Activated CD4-positive, CD25-positive, alpha-beta regulatory T cell (primary cell): ENCODE results near the gene YWHAG.
"Not testable (repeated sequence)": the region's sequence is repeated elsewhere in the genome, so short reads cannot be mapped to it uniquely, and the experiment has no call there.

ENCODE experiments used
- DNase-seq, 4 experiments: peaks; one replicate each; lab custom pipeline; 2025; lab: John Stamatoyannopoulos, UW

Gene YWHAG

GRCh38 chr7:76380623-76380966 is 21.8 kb upstream of the YWHAG start:
- DNase-seq, result no peak

DNA sequence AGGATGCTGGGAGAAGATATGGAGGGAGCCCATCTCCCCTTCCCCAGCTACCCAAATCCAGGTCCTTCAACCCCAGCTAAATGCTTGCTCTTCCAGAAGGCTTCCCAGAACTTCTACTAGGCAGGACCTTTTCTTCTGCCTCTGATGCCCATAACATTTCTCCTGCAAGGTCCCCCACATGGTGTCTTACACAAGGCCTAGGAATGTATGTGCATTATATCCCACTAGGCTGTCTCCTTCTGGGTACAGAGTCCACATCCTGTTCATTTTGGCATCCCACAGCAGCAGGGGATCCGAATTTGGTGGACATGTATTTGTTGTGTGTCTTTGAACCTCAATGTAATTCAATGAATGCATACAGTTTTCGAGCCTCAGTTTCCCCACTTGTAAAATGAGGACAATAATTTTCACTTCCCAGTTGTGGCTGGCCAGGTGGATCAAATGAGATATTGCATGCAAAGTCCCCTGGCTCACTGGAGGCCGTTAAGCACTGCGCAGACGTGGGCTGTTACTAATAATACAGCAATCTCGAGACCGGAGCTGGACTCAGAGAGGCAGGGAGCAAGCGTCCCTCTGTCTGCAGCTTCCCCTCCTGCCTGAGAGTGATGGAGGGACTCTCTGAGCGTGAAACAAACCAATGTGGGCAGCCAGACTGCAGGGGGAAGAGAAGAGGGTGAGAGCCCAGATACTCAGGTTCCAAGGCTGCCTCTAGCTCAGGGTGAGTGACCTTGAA is 18.6 kb upstream of the YWHAG start:
- DNase-seq, result no peak

DNA sequence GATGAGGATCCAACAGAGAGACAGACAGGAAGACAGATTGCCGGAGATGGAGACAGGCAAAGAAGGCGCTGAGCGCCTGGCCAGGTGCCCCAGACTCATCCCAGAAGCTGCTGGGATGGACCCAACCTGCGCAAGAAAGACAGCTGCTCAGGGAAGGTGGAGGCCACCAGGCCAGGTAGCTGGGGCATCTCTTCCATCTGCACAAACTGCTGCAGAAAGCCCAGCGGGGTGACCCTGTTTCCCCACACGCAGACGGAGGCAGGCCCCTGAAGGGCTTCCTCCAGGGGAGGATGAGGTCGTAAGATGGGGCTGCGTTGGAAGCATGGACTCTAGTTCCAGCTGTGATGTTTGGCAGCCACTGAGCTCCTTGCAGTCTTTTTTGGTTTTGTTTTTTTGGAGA is 16.5 kb upstream of the YWHAG start:
- DNase-seq, result no peak

GRCh38 chr7:76372984-76373833 is 14.4 kb upstream of the YWHAG start:
- no peak for DNase-seq

- DNase-seq, result no peak
These were observed 12.6 kb upstream of the YWHAG start for GRCh38 chr7:76371396-76371795.

- DNase-seq, result no peak
These were observed 10.2 kb upstream of the YWHAG start for GRCh38 chr7:76369018-76369417.

DNA sequence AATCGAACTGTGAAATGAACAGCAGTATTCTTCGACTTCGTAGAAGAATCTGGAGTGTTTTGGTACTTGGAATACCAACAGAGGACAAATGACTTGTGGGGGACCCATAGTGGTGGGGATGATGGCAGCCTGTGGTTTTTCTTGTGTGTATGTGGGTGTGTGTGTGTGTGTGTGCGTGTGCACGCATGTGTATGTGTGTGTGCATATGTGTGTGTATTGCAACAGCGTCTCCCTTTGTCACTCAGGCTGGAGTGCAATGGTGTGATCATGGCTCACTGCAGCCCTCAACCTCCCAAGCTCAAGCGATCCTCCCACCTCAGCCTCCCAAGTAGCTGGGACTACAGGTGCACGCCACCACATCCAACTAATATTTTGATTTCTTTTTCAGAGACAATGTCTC is 9.4 kb upstream of the YWHAG start:
- no peak for DNase-seq

DNA sequence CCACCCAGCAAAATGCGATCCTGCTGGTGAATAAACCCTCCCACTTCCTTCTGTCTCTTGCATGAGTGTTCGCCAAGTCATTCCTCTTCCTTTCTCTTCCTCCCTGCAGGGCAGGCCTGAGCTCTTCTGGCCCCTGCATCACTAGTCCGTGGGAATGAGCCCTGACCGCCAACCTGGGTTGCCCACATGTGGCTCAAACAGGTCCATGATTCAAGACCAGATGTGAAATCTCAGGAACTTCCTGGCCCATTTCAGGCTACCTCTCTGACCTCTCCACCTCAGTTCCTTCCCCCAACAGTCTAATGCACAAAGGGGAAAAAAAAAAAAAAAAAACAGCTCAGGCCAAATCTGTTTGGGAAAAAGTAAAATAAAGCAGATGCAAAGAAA is 5.4 kb upstream of the YWHAG start:
- DNase-seq, result no peak

- DNase-seq, result not testable (repeated sequence)
These were observed 5.0 kb upstream of the YWHAG start for GRCh38 chr7:76363754-76364153.

DNA sequence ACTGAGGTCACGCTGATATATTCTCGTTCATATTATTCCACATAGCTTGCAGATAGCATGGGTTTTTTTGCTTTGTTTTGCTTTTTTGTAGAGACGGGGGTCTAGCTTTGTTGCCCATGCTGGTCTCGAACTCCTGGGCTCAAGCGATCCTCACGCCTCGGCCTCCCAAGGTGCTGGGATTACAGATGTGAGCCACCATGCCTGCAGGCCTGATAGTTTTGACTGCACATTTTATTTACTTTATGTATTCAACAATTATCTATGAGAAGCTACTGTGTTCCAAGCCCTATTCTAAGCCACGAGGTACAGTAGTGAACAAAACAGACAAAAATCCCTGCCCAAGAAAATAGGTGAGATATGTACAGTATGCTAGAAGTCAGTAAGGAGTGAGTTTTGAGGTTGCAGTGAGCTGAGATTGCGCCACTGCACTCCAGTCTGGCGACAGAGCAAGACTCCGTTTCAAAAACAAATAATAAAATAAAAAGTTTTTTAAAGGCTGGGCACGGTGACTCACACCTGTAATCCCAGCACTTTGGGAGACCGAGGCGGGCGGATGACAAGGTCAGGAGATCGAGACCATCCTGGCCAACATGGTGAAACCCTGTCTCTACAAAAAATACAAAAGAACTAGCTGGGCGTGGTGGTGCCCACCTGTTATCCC is 1.3 kb upstream of the YWHAG start:
- DNase-seq, result no peak

DNA sequence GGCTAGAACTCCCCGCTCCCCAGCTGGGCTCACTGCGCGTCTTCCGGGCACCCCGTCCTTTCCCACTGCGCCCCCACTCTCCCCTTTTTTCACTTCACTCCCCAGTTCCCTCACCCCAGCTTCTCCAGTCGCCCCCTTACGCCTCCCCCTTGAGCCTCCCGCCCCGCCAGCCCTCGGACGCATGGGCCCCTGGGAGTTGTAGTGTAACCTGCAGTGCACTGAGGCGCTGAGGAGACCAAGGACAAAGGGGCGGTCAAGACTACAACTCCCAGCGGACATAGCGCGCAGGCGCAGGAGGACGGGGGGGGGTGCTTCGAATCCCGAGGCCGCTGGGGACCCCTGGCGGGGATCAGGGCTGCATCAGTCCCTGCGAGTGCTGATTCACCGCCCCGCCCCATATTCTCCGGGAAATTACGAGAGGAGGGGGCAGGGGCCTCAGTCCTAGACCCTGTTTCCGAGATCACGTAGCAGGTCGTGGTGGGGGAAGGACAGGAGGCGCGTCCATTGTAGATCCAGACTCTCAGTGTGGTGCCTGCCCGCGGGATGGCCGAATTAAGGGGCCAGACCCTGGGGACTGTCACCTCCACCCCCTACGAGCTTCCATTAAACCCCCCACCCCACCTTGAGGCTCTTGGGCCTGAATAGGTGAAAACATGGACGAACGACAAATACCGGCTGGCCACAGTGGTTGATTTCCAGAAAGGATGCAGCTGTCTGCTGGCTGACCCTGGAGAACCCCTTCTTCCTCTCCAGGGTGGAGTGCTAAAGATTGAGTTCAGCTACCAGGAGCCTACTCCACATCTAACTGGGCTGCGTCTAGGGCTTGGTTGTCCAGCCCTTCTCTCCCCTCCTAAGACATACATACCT is 553 bp upstream of the YWHAG start:
- peak; percentile 88 to 93 (median 90) for DNase-seq

DNA sequence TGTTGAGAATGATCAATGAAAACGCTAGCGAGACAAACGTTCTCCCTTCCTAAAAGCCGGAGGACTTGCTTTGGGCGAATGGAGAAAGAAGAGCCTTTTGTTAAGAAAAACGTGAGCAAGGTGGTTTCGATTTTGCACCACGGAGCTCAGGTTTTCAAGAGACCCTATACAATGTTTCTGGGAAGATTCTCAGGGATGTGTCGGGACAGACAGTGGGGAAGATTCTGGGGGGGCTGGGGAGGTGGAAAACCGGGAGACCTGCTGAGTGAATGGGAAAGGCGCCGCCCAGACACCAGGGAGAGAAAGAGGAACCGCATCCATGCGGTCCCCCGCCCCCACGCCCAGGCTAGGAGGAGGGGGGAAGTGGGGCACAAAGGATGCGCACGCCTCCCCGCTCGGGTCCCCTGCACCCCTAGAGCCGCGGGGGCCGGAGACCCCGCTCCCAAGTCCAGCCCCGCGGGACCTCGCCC is 745 bp downstream of the YWHAG start:
- peak; percentile 27 to 43 (median 40) for DNase-seq

DNA sequence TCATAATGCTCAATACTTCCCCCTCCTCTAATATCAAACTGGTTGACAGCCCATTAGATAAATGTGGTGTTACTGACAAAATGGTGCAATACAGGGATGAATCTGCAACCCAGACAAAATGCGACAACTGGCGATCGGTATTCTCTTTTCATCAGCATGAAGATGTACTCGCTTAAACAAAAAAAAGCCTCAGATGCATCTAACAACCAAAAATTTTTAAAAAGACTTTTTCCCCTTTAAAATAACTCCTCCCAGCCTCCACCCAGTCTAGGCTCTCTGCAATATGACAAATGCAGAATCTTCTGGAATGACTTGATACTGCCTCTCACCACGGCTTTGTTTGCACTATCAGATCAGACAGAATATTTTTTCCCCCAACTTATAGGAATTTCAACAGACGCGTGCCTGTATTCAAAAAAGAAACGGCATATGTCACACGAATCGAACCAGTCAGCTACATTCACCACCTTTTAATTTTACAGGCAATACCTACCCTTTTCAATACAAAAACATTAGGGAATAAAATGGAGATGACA is 1.2 kb downstream of the YWHAG start:
- no peak for DNase-seq

GRCh38 chr7:76356823-76357222 is 2.0 kb downstream of the YWHAG start:
- no peak for DNase-seq

- no peak for DNase-seq
These were observed 2.7 kb downstream of the YWHAG start for GRCh38 chr7:76356115-76356514.

DNA sequence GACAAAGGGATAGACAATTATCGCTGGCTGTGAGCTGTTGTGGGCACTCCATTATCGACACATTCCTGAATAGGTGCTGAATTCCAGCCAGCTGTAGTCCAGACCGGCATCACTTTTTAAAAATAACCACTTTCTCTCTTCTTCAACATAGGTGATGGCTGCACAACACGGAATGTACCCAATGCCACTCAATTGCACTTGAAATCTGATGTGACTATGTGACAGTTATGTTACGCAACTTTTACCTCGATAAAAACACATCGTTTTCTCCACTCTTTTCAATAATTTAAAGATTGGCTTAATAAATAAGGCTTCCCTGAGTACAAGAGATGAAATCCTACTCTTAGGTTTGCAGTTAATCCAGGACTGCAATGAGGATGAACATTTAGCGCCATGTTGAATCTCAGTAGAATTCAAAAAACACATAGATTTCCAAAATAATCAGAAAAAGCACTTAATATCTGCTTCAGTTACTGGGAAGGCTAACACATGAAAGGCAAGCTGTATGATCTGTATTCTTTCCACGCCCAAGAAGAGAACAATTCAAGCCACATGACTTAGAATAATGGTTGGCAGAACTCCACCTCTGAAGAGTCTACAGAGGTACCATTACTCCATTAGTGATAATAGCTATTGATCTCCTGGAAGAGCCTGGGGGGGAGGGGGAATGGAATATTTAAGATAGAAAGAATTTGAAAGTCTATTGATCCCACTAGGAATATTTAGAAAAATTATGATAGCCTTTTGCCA is 3.6 kb downstream of the YWHAG start:
- no peak for DNase-seq

GRCh38 chr7:76354516-76354915 is 4.3 kb downstream of the YWHAG start:
- no peak for DNase-seq

GRCh38 chr7:76353744-76354143 is 5.0 kb downstream of the YWHAG start:
- DNase-seq, result no peak

DNA sequence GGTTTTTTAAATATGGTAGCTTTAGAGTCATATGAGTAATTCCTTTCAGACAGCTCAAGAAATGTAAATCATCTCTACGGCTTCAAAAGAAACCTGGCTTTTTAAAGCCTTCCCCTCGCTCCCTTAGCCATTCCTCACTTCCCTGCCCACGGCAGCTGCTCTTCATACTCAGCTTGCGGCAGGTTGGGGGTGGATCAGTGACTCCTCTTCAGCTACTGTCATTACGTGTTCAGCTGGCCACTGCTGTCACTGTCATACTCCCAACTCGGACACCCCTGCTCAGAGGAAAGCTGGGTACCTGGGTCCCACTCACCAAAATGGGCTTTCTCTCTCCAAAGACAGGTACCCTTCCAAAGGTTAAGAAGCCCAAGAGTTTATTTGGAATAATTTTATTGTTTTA is 6.6 kb downstream of the YWHAG start:
- no peak for DNase-seq

- no peak for DNase-seq
These were observed 7.4 kb downstream of the YWHAG start for GRCh38 chr7:76351372-76351771.

GRCh38 chr7:76349313-76349885 is 9.4 kb downstream of the YWHAG start:
- DNase-seq, result no peak
